Heart left ventricle (tissue), 16 donors: Measurements from ENCODE around the gene FLYWCH2. TPM values are rescaled to one million over a fixed set of nuclear protein-coding genes. Genes with fewer than 3 reads are reported as not detected.

Experiments used
- ATAC-seq, 4 donors: fragments of 200-7000 bp; cut with Tn5 transposase; one replicate each; pipeline ENCODE4 v1.9.1; 2020 to 2022; ENCODE audit warnings: moderate library complexity in 4 of 4, mild to moderate bottlenecking in 3 of 4, moderate number of reproducible peaks in 1 of 4
- DNase-seq, 5 donors: peaks; one replicate each; pipeline ENCODE4 v3.0.0-alpha.2; 2020
- H3K27ac ChIP-seq, 12 donors: fragments of 200-600 bp; sonication (generic) in 4 of 12; one replicate each; pipeline versions ENCODE4 v1.5.0 to v1.8.0; 2016 to 2022; ENCODE audit warnings: mild to moderate bottlenecking in 2 of 12
- H3K27me3 ChIP-seq, 9 donors: fragments of 200-600 bp; sonication (generic) in 2 of 9; one replicate each; pipeline versions ENCODE4 v1.5.1 to v1.8.0; 2016 to 2022; ENCODE audit warnings: mild to moderate bottlenecking in 3 of 9
- H3K36me3 ChIP-seq, 9 donors: fragments of 200-600 bp; sonication (generic) in 2 of 9; one replicate each; pipeline versions ENCODE4 v1.5.0 to v1.8.0; 2018 to 2022; ENCODE audit warnings: mild to moderate bottlenecking in 2 of 9
- H3K4me1 ChIP-seq, 12 donors: fragments of 200-600 bp; sonication (generic) in 4 of 12; one replicate each; pipeline versions ENCODE4 v1.5.0 to v1.8.0; 2016 to 2022; ENCODE audit warnings: mild to moderate bottlenecking in 3 of 12
- H3K4me3 ChIP-seq, 12 donors: fragments of 200-600 bp; sonication (generic) in 4 of 12; one replicate each; pipeline versions ENCODE4 v1.5.0 to v1.8.0; 2017 to 2022; ENCODE audit warnings: mild to moderate bottlenecking in 9 of 12, moderate library complexity in 4 of 12
- H3K9me3 ChIP-seq, 12 donors: fragments of 200-600 bp; sonication (generic) in 4 of 12; one replicate each; pipeline versions ENCODE4 v1.5.0 to v1.8.0; 2016 to 2022; ENCODE audit warnings: mild to moderate bottlenecking in 1 of 12
- CTCF ChIP-seq, 12 donors: fragments of 200-600 bp; sonication (generic) in 4 of 12; IDR thresholded peaks; one replicate each; pipeline versions ENCODE4 v1.5.0 to v1.8.0; 2018 to 2022; ENCODE audit warnings: antibody characterized with exemption in 12 of 12, mild to moderate bottlenecking in 5 of 12
- POLR2A ChIP-seq, 2 donors: fragments of 450-650 bp; IDR thresholded peaks; one replicate each; pipeline ENCODE4 v1.6.1; 2017; ENCODE audit warnings: antibody characterized with exemption in 2 of 2, mild to moderate bottlenecking in 2 of 2, moderate library complexity in 2 of 2
- WGBS, 4 donors: extraction: QIAGEN DNeasy Blood & Tissue Kit in 2 of 4; methylation state at CpG; one replicate each; pipeline versions ENCODE4 v1.1.5 to v1.1.7; 2013 to 2018; 5-methylcytosine and 5-hydroxymethylcytosine counted together
- intact Hi-C, 10 donors: fragments of 100-400 bp; cut with DNase I; formaldehyde crosslinking; loops; one replicate each; pipeline versions ENCODE4 v1.11.1 to v1.14.2; 2022
- polyA plus RNA-seq, 2 donors: library from polyadenylated mRNA; stranded (reverse); fragments of 200-250 nt; gene quantifications; one replicate each; pipeline ENCODE4 v1.2.3, GENCODE V29; 2013
- total RNA-seq, 9 donors: library from RNA; depleted of rRNA in 2 of 9; stranded (reverse); fragments of >200 nt in 2 of 9; fragmentation: NEBNext Ultra II Directional in 3 of 9; extraction: Animal tissue kit (Norgen Biotek cat#: 25700) in 3 of 9; gene quantifications; one replicate each; pipeline versions ENCODE4 v1.1.0 to v1.2.4, GENCODE V29; 2016 to 2023
- donor health status: ischemic (EF 13 %, LVEDD 7.1; RV severe dilation, severe dysfunction).
- donor health status: healthy with polysubstance abuse.
- donor health status: DM: no; HTN: yes; CAD: no.
- donor health status: DM: no; HTN: no; CAD: no.
- donor health status: ischemic (EF 25% LVEDD 6.9; RV normal size, moderate dysfunction).
- donor health status: ischemic (EF 25% LVEDD 5.7; RV mildly dilated, moderate dysfunction).
- donor health status: healthy.
- donor health status: DM: yes; HTN: yes; CAD: no.
- donor health status: ischemic (EF 35%, LVEDD 5.7; RV mildly dilated, moderate dysfunction).
- donor health status: nonischemic (EF 11% LVEDD 7.7; RV severe dilation, severe dysfunction).
- donor health status: DM: yes; HTN: yes; CAD: no.
- donor health status: PGD.
- donor health status: ischemic (EF 29% LVEDD 5.4; RV normal size, mild dysfunction).
- donor health status: nonischemic (EF 23%, LVEDD 6.1; RV moderate dilation, normal function).

The FLYWCH2 gene
- total and polyA plus RNA-seq, 11 donors = 20.1 to 64.1 (median 23.7) TPM

- no peak for ATAC-seq
- 77 to 85% (median 82%) methylated on average over 17 to 24 of the region's 24 CpGs for WGBS, 4 donors
- TF ChIP-seq POLR2A (IDR thresholded peaks at IDR 0.05) (no peak), CTCF (IDR thresholded peaks at IDR 0.05) (no peak)
These were observed 26.1 kb upstream of the FLYWCH2 start for GRCh38 chr16:2856686-2857450.

GRCh38 chr16:2857451-2858244 is 25.4 kb upstream of the FLYWCH2 start, which contains the start of gene PRSS22:
TSS of gene PRSS22 (minus strand) at chr16:2858170. CDS start at chr16:2858104, 66 bp downstream.
- DNase-seq (no peak), ATAC-seq (no peak)
- TF ChIP-seq POLR2A (IDR thresholded peaks at IDR 0.05) (no peak), CTCF (IDR thresholded peaks at IDR 0.05) (no peak)
- intact Hi-C loops = loop anchor here in 2 of 10 donors (10.0 kb wide), 1 partner anchor 63 kb away; the partner anchor contains the start of gene PRSS41 (in 2 of the 2)
- H3K9me3 ChIP-seq = peaks cover 0 to 24% (median 2%) of the 10 kb centered on the region in 12 donors
- H3K36me3 ChIP-seq = no peaks in the 10 kb centered on the region
- peak within 1 kb of the TSS in 1 of 12 donors; percentile 26 for H3K4me3 ChIP-seq
- no peak within 1 kb of the TSS for H3K27ac ChIP-seq
- peaks cover 0 to 8% (median 0%) of the 10 kb centered on the region in 12 donors for H3K4me1 ChIP-seq
- 4 to 8% (median 6%) methylated on average over 37 to 42 of the region's 42 CpGs for WGBS, 4 donors
- H3K27me3 ChIP-seq = peaks cover 13 to 58% (median 34%) of the 10 kb centered on the region in 9 donors

More at GRCh38 chr16:2856686-2857450, 26.1 kb upstream of the FLYWCH2 start:
- peaks cover 0 to 8% (median 0%) of the 10 kb centered on the region in 12 donors for H3K4me1 ChIP-seq
- peaks cover 13 to 60% (median 39%) of the 10 kb centered on the region in 9 donors for H3K27me3 ChIP-seq
- intact Hi-C loops = loop anchor here in 2 of 10 donors (10.0 kb wide), 1 partner anchor 62 kb away; the partner anchor contains the start of gene PRSS41 (in 2 of the 2)
- no peak overlapping the region for H3K27ac ChIP-seq
- H3K9me3 ChIP-seq = peaks cover 0 to 24% (median 2%) of the 10 kb centered on the region in 12 donors
- DNase-seq = no peak
- H3K36me3 ChIP-seq = no peaks in the 10 kb centered on the region
- H3K4me3 ChIP-seq = peak overlapping the region in 1 of 12 donors; percentile 26

- intact Hi-C loops = loop anchor here in 2 of 10 donors (10.0 kb wide), 1 partner anchor 64 kb away; the partner anchor contains the start of gene PRSS41 (in 2 of the 2)
- H3K27me3 ChIP-seq = peaks cover 13 to 55% (median 28%) of the 10 kb centered on the region in 9 donors
- WGBS, 4 donors = 13 to 30% (median 20%) methylated on average over 12 to 23 of the region's 23 CpGs
- H3K4me1 ChIP-seq = peaks cover 0 to 8% (median 0%) of the 10 kb centered on the region in 12 donors
- no peak overlapping the region for H3K4me3 ChIP-seq
- H3K27ac ChIP-seq = no peak overlapping the region
- peaks cover 0 to 24% (median 2%) of the 10 kb centered on the region in 12 donors for H3K9me3 ChIP-seq
- no peaks in the 10 kb centered on the region for H3K36me3 ChIP-seq
- TF ChIP-seq POLR2A (IDR thresholded peaks at IDR 0.05) = no peak
- no peak for TF ChIP-seq CTCF (IDR thresholded peaks at IDR 0.05)
- ATAC-seq (peak in 1 of 4 donors; percentile 36), DNase-seq (no peak)
These were observed 24.6 kb upstream of the FLYWCH2 start for GRCh38 chr16:2858245-2859025.
